Measurements from ENCODE around the gene DCAF4. TPM values are rescaled to one million over a fixed set of nuclear protein-coding genes. Genes with fewer than 3 reads are reported as not detected.

Gene DCAF4
- polyA plus RNA-seq, 1 of the 3 experiments (the other 2 are of a cell fraction), result 17.9 TPM

GRCh38 chr14:72947366-72948160 lies 21.3 kb downstream of the DCAF4 start:
- Histone ChIP-seq H3K4me1 (ENCODE audit: control insufficient read depth in 1 of 2, insufficient read depth in 2 of 2, low read depth in 1 of 2, low read length in 1 of 2) (no peaks in the 10 kb centered on the region), H3K4me3 (ENCODE audit: low read depth in 2 of 2, low read length in 1 of 2) (no peak overlapping the region), H3K9me2 (no peaks in the 10 kb centered on the region), H3K9ac (no peak overlapping the region), H3K27me3 (ENCODE audit: insufficient read depth) (no peaks in the 10 kb centered on the region), H3K9me3 (no peaks in the 10 kb centered on the region), H4K20me1 (ENCODE audit: insufficient read depth) (no peaks in the 10 kb centered on the region), H3K36me3 (replicated peaks in 1 of 2; ENCODE audit: control insufficient read depth in 1 of 2, insufficient read depth in 2 of 2, low read length in 1 of 2) (peaks cover 0 to 4% of the 10 kb centered on the region in 2 experiments), H3K4me2 (no peak overlapping the region), H3K79me2 (ENCODE audit: insufficient read depth) (no peaks in the 10 kb centered on the region), H2AFZ (ENCODE audit: low read depth) (no peak overlapping the region), H3K27ac (ENCODE audit: low read depth in 2 of 2, low read length in 1 of 2) (no peak overlapping the region), H3F3A (replicated peaks; ENCODE audit: insufficient read depth) (no peaks in the 10 kb centered on the region)
- no peak for TF ChIP-seq TCF12 (IDR thresholded peaks at IDR 0.05)
- TF ChIP-seq JUND (IDR thresholded peaks at IDR 0.05), result no peak
- TF ChIP-seq ZBTB33 (IDR thresholded peaks at IDR 0.05; ENCODE audit: borderline replicate concordance, low read depth), result no peak
- TF ChIP-seq SMC3 (IDR thresholded peaks at IDR 0.05; ENCODE audit: low read depth, low read length), result no peak
- TF ChIP-seq MEF2A (IDR thresholded peaks at IDR 0.05; ENCODE audit: borderline replicate concordance, low read depth), result no peak
- TF ChIP-seq FOXJ3 (CRISPR knock-in tag; IDR thresholded peaks at IDR 0.05), result no peak
- TF ChIP-seq ELF1 (IDR thresholded peaks at IDR 0.05), result no peak
- no peak for TF ChIP-seq YY1 (IDR thresholded peaks at IDR 0.05; ENCODE audit: low read depth)
- TF ChIP-seq GATA2 (CRISPR knock-in tag; IDR thresholded peaks at IDR 0.05), result no peak
- TF ChIP-seq USF2 (IDR thresholded peaks at IDR 0.05; ENCODE audit: borderline replicate concordance, low read depth, low read length), result no peak
- TF ChIP-seq FOSL2 (IDR thresholded peaks at IDR 0.05; ENCODE audit: borderline replicate concordance, low read depth), result no peak
- no peak for TF ChIP-seq PBX3 (IDR thresholded peaks at IDR 0.05)
- TF ChIP-seq IRF3 (IDR thresholded peaks at IDR 0.05; ENCODE audit: low read depth, low read length), result no peak
- TF ChIP-seq NRF1 (IDR thresholded peaks at IDR 0.05; ENCODE audit: low read depth, low read length), result no peak
- no peak for TF ChIP-seq RCOR1 (IDR thresholded peaks at IDR 0.05; ENCODE audit: low read length)
- ChIA-PET POLR2A (no interaction called here), CTCF (interaction anchor here (0.8 to 6.7 kb wide), 28 partner anchors 9 to 451 kb away, joined by 3 to 269 read pairs (median 6); partner anchors contain the start of genes DCAF4, DPF3 and RBM25)
- 93% methylated on average over 5 of the region's 9 CpGs for WGBS (ENCODE audit: low lambda C conversion rate)
- DNase-seq, result no peak
